Caco-2 (cell line): ENCODE measurements around the gene MGMT. TPM values are rescaled to one million over a fixed set of nuclear protein-coding genes. Genes with fewer than 3 reads are reported as not detected.

Experiments used
- BruUV-seq: library from RNA; stranded (reverse); fragments of 400-500 nt; replicated peaks from 2 replicates; lab custom pipeline; 2021; lab: Mats Ljungman, UMichigan
- CTCF ChIA-PET: fragments of 300-600 bp; sonication (Branson Sonifier 250); formaldehyde crosslinking; loops from one replicate; lab custom pipeline; 2022; ENCODE audit warnings: antibody characterized with exemption; lab: Charles Lee
- POLR2A ChIA-PET: fragments of 300-600 bp; sonication (Branson Sonifier 250); formaldehyde crosslinking; loops from one replicate; lab custom pipeline; 2022; ENCODE audit warnings: antibody characterized with exemption; lab: Charles Lee
- DNase-seq, 2 experiments: peaks; one replicate each; pipeline versions ENCODE4 v3.0.0 to v3.0.0-alpha.2; 2020 to 2022
- H3K27me3 ChIP-seq: replicated peaks from 2 replicates; pipeline ENCODE4 v1.6.0; 2011; ENCODE audit warnings: low read length; ENCODE audit not compliant: control insufficient read depth, insufficient read depth
- H3K36me3 ChIP-seq: 2 replicates; pipeline ENCODE4 v1.5.1; 2011; ENCODE audit warnings: low read length; ENCODE audit not compliant: control insufficient read depth, insufficient read depth
- H3K4me1 ChIP-seq: fragments of 250-450 bp; sonication (Bioruptor Pico); 2 replicates; pipeline ENCODE4 v1.5.1; 2020; ENCODE audit warnings: mild to moderate bottlenecking
- H3K4me3 ChIP-seq: 2 replicates; pipeline ENCODE4 v1.5.1; 2011; ENCODE audit warnings: low read depth, mild to moderate bottlenecking, control low read depth, low read length
- H3K9me3 ChIP-seq: fragments of 250-450 bp; sonication (Bioruptor Pico); 2 replicates; pipeline ENCODE4 v1.5.1; 2020; ENCODE audit warnings: mild to moderate bottlenecking, moderate library complexity
- H3K27ac Mint-ChIP-seq: one replicate; pipeline ENCODE4 v1.8.0; 2022; ENCODE audit warnings: mixed read lengths; ENCODE audit not compliant: unreplicated experiment
- H3K27me3 Mint-ChIP-seq: one replicate; pipeline ENCODE4 v1.8.0; 2022; ENCODE audit warnings: mixed read lengths; ENCODE audit not compliant: insufficient read depth, unreplicated experiment
- H3K36me3 Mint-ChIP-seq: one replicate; pipeline ENCODE4 v1.8.0; 2022; ENCODE audit warnings: mild to moderate bottlenecking, mixed read lengths; ENCODE audit not compliant: insufficient read depth, unreplicated experiment
- H3K4me1 Mint-ChIP-seq: one replicate; pipeline ENCODE4 v1.8.0; 2022; ENCODE audit warnings: low read depth, mixed read lengths; ENCODE audit not compliant: unreplicated experiment
- H3K4me3 Mint-ChIP-seq: one replicate; pipeline ENCODE4 v1.8.0; 2022; ENCODE audit warnings: mild to moderate bottlenecking, moderate library complexity, mixed read lengths; ENCODE audit not compliant: unreplicated experiment
- H3K9me3 Mint-ChIP-seq: one replicate; pipeline ENCODE4 v1.8.0; 2022; ENCODE audit warnings: mixed read lengths; ENCODE audit not compliant: unreplicated experiment
- intact Hi-C: fragments of 100-400 bp; cut with micrococcal nuclease; formaldehyde crosslinking; loops from one replicate; pipeline ENCODE4 v1.10.0; 2022; ENCODE audit not compliant: unreplicated experiment
- total RNA-seq: library from RNA; stranded (reverse); gene quantifications from 2 replicates; pipeline ENCODE4 v1.2.3, GENCODE V29; 2022
- TF ChIP-seq, protein P1 (sequence below), 2 experiments: fragments of 200-600 bp in 1 of 2; IDR thresholded peaks; 1 replicate in 1 of 2; 2 replicates in 1 of 2; pipeline versions ENCODE4 v1.5.1 to v1.8.0; 2011 to 2022; ENCODE audit warnings: antibody characterized with exemption in 1 of 2, control low read depth in 1 of 2, inconsistent platforms in 1 of 2, low read depth in 1 of 2, low read length in 1 of 2, mild to moderate bottlenecking in 1 of 2, moderate library complexity in 1 of 2; ENCODE audit not compliant: insufficient read depth in 1 of 2, severe bottlenecking in 1 of 2, unreplicated experiment in 1 of 2

Gene MGMT
- total RNA-seq, 1 experiment from 2014 or later, result 57.0 TPM

DNA sequence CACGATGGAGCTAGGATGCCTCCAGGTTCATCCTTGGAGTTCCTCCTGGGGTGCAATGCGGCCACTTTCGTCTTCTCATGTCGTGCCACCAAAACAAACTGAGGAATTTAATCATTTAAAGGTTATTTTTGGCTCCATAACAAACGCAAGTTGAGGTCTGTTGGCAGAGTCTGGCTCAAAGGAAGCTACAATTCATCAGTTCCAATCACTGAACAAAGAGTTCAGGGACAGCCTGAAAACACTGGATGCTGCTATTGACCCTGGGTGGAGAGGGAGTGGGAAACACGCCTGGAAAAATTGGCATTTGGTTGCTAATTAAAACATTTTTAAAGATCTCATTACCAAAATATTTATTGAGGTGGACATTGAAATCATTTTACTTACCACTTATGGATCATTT lies 11.4 kb upstream of the MGMT start:
- H3K36me3 ChIP-seq, result no peaks in the 10 kb centered on the region
- no peak overlapping the region for H3K4me3 Mint-ChIP-seq
- no peak for DNase-seq
- CTCF ChIA-PET, result no interaction called here
- no TSS peak for BruUV-seq
- H3K4me3 ChIP-seq, result no peak overlapping the region
- TF ChIP-seq, protein P1, sequence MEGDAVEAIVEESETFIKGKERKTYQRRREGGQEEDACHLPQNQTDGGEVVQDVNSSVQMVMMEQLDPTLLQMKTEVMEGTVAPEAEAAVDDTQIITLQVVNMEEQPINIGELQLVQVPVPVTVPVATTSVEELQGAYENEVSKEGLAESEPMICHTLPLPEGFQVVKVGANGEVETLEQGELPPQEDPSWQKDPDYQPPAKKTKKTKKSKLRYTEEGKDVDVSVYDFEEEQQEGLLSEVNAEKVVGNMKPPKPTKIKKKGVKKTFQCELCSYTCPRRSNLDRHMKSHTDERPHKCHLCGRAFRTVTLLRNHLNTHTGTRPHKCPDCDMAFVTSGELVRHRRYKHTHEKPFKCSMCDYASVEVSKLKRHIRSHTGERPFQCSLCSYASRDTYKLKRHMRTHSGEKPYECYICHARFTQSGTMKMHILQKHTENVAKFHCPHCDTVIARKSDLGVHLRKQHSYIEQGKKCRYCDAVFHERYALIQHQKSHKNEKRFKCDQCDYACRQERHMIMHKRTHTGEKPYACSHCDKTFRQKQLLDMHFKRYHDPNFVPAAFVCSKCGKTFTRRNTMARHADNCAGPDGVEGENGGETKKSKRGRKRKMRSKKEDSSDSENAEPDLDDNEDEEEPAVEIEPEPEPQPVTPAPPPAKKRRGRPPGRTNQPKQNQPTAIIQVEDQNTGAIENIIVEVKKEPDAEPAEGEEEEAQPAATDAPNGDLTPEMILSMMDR (IDR thresholded peaks at IDR 0.05; ENCODE audit: insufficient read depth in 1 of 2, low read depth in 1 of 2, low read length in 1 of 2, severe bottlenecking in 1 of 2, unreplicated experiment in 1 of 2), result no peak
- no peaks in the 10 kb centered on the region for H3K27me3 Mint-ChIP-seq
- H3K27me3 ChIP-seq, result no peaks in the 10 kb centered on the region
- no peaks in the 10 kb centered on the region for H3K4me1 Mint-ChIP-seq
- intact Hi-C loops, result no loop called here
- H3K9me3 Mint-ChIP-seq, result peaks cover 6% of the 10 kb centered on the region
- H3K9me3 ChIP-seq, result no peaks in the 10 kb centered on the region
- H3K36me3 Mint-ChIP-seq, result no peaks in the 10 kb centered on the region
- H3K27ac Mint-ChIP-seq, result no peak overlapping the region
- POLR2A ChIA-PET, result no interaction called here
- H3K4me1 ChIP-seq, result peaks cover 12% of the 10 kb centered on the region

DNA sequence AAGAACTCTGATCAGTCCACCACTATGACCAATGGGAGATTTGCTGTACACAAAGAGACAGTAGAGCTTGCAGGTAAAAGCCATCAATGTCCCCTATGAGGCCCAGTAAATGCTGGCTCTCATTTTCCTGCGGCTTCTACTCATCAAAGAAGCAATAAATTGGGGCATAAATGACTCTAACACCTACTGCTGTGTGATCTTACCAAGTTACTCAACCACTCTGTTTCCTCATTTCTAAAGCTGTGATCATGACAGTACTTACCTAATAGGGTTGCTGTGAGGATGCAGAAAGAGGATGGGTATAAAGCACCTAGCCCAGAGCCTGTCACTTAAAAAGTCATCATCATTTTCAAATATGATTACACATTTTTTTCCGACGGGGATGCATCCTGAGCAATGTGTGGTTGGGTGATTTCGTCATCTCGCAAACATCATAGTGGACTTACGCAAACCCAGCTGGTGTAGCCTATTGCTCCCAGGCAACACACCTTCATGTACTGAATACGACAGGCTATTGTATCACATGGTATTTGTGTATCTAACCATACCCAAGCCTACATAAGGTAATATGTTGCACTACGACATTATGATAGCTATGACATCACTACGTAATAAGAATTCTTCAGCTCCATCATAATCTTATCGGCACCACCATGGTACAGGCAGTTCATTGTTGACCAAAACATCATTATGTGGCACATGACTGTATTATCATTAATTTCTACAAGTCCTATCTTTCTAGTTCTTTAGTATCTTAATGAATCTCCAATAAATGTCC lies 7.1 kb upstream of the MGMT start:
- TF ChIP-seq, protein P1 (IDR thresholded peaks at IDR 0.05; ENCODE audit: insufficient read depth in 1 of 2, low read depth in 1 of 2, low read length in 1 of 2, severe bottlenecking in 1 of 2, unreplicated experiment in 1 of 2), result no peak

DNA sequence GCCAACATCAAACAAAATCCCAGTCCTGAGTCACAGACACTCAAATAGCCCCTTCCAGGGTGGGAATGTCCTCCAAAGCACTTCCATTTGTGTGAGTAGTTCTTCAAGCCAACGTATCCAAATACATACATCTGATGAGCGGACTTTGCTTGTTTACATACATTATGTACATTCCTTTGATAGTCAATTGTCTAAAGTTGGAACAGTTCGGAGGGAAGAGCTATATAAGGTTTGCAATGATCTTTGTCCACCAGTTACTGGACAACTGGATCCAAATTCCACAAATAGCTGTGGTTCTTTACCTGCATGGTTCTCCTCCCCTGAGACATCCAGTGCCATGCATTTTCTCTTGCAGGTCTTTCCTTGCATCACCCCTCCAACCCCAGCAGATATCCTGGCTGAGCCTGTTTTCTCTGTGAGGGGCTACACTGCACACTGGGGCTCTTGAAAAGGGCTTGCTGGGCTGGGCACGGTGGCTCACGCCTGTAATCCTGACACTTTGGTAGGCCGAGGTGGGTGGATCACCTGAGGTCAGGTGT lies 4.7 kb upstream of the MGMT start:
- peak; percentile 80 to 84 for DNase-seq
- Mint-ChIP-seq H3K27ac (peak overlapping the region; percentile 98), H3K9me3 (peaks cover 10% of the 10 kb centered on the region), H3K36me3 (peaks cover 27% of the 10 kb centered on the region), H3K4me3 (peak overlapping the region; percentile 62), H3K27me3 (no peaks in the 10 kb centered on the region), H3K4me1 (peaks cover 28% of the 10 kb centered on the region)
- no TSS peak for BruUV-seq
- CTCF ChIA-PET, result no interaction called here
- TF ChIP-seq, protein P1 (IDR thresholded peaks at IDR 0.05; ENCODE audit: insufficient read depth in 1 of 2, low read depth in 1 of 2, low read length in 1 of 2, severe bottlenecking in 1 of 2, unreplicated experiment in 1 of 2), result no peak
- POLR2A ChIA-PET, result interaction anchor here (0.6 kb wide), 2 partner anchors 27 to 122 kb away, joined by 5 to 9 read pairs; no protein-coding TSS in a partner anchor
- Histone ChIP-seq H3K4me1 (peaks cover 73% of the 10 kb centered on the region), H3K9me3 (no peaks in the 10 kb centered on the region), H3K36me3 (no peaks in the 10 kb centered on the region), H3K27me3 (no peaks in the 10 kb centered on the region), H3K4me3 (no peak overlapping the region)
- intact Hi-C loops, result loop anchor here (1.0 to 10.0 kb wide), 3 partner anchors 36 to 502 kb away; partner anchors contain the start of gene EBF3

More for the DNA sequence above, 7.1 kb upstream of the MGMT start:
- Histone ChIP-seq H3K9me3 (no peaks in the 10 kb centered on the region), H3K4me1 (peaks cover 56% of the 10 kb centered on the region), H3K4me3 (no peak overlapping the region), H3K36me3 (no peaks in the 10 kb centered on the region), H3K27me3 (no peaks in the 10 kb centered on the region)
- Mint-ChIP-seq H3K27ac (peak overlapping the region; percentile 98), H3K36me3 (peaks cover 27% of the 10 kb centered on the region), H3K4me1 (peaks cover 28% of the 10 kb centered on the region), H3K4me3 (no peak overlapping the region), H3K9me3 (peaks cover 10% of the 10 kb centered on the region), H3K27me3 (no peaks in the 10 kb centered on the region)
- ChIA-PET CTCF (no interaction called here), POLR2A (no interaction called here)
- intact Hi-C loops, result loop anchor here (10.0 kb wide), 1 partner anchor 505 kb away; the partner anchor contains the start of gene EBF3
- peak; percentile 59 to 72 for DNase-seq
- no TSS peak for BruUV-seq
